NCI-H345 treated with DMSO at 0.1 percent for 48 hours (cell line): Measurements from ENCODE around the gene RCN2.
"Not testable (repeated sequence)": the region's sequence is repeated elsewhere in the genome, so short reads cannot be mapped to it uniquely, and the experiment has no call there.

Experiments used
- DNase-seq: peaks from one replicate; lab custom pipeline; 2025; ENCODE audit not compliant: unreplicated experiment; lab: John Stamatoyannopoulos, UW

The RCN2 gene

GRCh38 chr15:76932135-76932966, 802 bp downstream of the RCN2 start:
- DNase-seq, result no peak

GRCh38 chr15:76935620-76936019, 4.1 kb downstream of the RCN2 start:
- no peak for DNase-seq

- no peak for DNase-seq
Measured at GRCh38 chr15:76936671-76937070, 5.1 kb downstream of the RCN2 start.

DNA sequence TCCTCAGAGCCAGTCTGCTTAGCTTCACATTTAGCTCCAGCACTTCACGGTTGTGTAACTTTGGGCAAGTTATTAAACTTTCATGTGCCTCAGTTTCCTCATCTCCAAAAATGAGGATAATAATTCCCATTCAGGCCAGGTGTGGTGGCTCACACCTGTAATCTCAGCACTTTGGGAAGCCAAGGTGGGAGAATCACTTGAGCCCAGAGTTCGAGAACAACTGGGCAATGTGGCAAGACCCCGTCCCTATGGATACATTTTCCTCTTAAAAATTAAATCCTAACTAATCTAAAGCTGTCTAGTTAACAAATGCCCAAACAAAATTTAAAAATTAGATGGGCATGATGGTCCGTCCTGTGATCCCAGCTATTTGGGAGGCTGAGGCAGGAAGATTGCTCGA, 7.2 kb downstream of the RCN2 start:
- DNase-seq, result no peak

DNA sequence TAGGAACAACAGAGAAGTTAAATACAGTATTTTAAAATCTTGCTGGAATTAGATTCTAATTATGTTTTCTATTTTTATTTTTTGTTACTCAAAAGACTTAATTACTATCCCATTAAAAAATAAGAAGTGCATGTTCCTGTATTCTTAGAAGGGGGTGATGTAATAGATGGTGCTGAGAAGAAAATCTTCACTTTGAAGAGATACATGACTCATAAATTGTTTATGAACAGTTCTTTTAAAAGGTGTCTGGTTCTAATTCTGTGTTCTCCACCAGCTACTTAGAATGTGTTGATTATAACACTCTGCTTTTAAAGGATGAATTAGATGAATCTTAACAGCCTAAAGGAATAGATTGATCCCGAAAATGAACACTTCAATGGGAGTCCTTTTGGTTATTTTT, 8.2 kb downstream of the RCN2 start:
- DNase-seq, result no peak

GRCh38 chr15:76941636-76942035, 10.1 kb downstream of the RCN2 start:
- DNase-seq, result no peak

DNA sequence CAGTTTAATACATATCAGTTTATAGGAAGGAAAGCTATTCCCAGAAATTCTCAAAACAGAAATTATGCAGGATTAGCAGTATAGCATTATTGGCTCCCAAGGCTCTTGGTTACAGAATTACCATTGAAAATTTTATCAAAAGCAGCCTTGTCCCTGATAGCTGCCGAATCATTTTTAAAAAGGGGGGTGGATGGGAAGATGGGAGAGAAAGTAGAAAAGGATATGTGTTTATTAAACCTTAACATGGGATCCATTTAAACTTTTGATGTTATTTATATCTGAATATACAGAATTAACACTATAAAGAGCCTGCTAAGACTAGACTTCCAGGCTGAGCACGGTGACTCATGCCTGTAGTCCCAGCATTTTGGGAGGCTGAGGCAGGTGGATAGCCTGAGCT, 10.8 kb downstream of the RCN2 start:
- no peak for DNase-seq

DNA sequence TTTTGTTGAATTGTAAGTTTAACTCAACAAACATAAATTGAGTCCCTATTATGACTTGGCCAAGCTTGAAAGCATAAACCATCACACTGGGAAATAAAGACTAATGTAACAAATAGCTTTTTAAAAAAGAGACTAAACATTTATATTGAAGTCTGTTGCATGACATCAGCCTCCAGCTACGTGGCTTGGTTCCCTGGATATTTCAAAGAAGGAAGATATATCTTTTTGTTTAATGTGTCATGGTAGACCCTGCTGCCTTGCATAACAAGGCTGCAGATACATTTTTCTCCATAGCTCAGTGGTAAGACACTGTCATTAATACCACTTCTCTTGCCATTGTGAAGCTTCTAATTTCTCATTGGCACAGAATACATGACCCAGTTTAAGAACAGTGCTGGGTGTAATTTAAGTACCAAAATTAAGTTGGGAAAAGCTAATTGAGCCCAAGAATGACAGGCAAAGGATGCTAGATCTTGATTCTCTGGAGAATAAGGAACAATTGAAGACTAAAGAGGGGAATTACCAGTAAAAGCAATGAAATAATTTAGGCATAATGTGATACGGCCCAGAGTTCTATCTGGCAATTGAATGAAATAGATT, 14.0 kb downstream of the RCN2 start:
- DNase-seq, result no peak

GRCh38 chr15:76947454-76947853, 15.9 kb downstream of the RCN2 start:
- DNase-seq, result no peak

DNA sequence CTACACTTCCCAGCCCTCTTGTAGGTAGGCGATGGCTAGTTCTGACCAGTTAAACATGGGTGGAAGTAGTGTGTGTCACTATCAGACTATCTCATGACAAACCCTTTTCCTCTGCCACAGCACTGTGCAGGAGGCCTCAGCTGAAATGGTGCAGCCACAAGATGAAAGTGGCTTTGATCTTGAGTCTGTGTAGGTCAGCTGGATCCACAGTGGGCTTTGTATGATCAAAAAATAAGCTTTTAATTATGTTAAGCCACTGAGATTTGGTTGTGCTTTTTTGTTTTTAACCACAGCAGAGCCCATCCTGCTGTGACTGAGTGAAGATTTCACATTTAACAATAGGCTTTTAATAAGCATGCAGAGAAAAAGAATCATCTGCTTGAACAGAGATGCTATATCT, 19.7 kb downstream of the RCN2 start:
- DNase-seq, result no peak

- no peak for DNase-seq
Measured at GRCh38 chr15:76953913-76954312, 22.4 kb downstream of the RCN2 start.

DNA sequence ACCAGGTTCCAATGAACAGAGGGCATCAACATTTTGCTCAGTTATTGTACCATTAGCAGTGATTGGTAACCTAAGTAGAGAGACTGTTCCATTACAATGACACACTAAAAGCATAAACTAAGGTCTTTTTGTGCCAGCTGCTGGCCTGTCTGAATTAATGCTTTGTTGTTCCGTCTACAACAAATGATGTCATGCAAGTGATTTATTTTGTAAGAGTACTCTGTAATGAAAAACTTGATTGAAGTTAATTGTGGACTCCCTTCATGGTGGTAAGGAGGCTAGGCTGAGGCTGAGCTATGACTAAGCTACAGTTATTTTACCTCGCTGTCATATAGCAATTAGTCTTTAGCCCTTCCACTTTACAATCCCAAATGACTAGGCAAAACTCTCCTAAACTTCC, 23.2 kb downstream of the RCN2 start:
- DNase-seq, result no peak

DNA sequence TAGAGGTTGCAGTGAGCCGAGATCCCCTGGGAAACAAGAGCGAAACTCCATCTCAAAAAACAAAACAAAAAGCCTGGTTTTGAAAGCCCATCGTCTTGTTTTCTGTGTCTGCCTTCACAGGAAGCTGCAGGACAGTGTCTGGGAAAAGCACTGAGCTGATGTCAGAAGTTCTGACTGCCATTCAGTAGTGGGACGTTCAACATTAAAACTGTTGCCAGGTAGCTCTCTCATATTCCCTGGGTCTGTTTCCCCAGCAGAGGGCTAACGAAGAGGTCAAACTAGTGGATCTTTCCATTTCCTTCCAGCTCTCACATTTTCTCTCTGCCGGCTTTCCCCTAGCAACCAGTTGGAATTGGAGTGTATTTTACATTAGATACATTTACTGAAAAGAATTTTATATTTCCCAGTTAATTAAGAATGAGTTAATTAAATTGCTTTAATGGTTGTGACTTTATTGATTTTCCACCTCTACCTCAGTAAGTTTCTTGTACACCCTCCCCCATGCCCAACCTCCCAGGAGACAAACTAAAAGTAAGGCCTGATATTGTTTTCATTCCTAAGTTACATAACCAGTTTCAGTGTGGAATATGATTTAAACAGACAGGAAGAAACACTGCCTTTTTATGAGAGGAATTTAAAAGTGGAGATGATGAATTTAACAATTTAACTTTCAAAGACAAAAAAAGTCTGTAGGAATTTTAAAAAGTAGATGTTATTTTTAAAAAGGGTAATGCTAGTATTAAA, 29.9 kb downstream of the RCN2 start:
- no peak for DNase-seq

DNA sequence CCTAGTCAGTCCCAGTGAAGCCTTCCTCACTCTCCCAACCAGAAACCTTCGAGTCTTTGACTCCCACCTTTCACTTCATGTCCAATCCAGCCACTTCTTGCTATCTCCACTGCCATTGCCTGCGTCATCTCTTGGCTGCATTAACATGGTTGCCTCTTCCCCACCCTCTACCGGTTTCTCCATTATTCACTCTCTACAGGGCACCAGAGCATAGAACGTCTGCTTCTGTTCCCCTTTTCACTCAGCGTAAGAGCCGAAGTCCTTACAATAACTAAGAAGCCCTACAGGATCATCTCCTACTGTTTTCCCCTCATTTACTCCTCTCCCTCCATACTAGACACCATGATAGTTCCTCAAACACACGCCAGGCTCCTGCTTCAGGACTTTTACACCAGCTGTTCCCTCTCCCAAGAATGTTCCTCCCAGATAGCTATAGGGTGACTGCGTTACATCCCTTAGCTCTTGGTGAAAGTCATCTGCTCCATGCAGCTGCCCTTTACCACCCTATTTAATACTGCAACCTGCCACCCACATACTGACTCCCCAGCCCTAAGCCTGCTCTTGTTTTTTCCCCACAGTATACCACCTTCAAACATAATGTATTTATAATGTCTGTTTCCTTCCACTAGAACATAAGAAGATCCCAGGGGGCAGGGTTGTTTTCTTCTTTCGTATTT, 30.9 kb downstream of the RCN2 start:
- no peak for DNase-seq

GRCh38 chr15:76963596-76963995, 32.0 kb downstream of the RCN2 start:
- DNase-seq, result no peak

- DNase-seq, result no peak
Measured at GRCh38 chr15:76964157-76964556, 32.6 kb downstream of the RCN2 start.

DNA sequence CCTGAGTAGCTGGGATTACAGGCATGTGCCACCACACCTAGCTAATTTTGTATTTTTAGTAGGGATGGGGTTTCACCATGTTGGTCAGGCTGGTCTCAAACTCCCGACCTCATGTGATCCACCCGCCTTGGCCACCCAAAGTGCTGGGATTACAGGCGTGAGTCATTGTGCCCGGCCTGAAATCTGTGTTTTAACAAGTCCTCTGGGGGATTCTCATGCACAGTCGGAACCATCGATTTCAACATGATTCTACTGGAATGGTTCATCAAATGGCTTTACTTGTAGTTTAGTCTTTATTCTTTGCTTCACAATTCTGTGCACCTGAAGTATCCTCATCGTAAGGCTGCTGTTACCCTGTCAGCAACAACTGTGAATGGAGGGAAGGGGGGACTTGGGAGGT, 34.5 kb downstream of the RCN2 start:
- DNase-seq, result not testable (repeated sequence)

GRCh38 chr15:76967067-76967466, 35.5 kb downstream of the RCN2 start:
- no peak for DNase-seq

GRCh38 chr15:76968306-76968705, 36.8 kb downstream of the RCN2 start:
- DNase-seq, result no peak

GRCh38 chr15:76972389-76973361, 41.1 kb downstream of the RCN2 start:
- DNase-seq, result no peak
